ENCODE data around the gene ZFPM1.

Gene ZFPM1

GRCh38 chr16:88523309-88524161 is 70.5 kb downstream of the ZFPM1 start:
- H3K4me1 ChIP-seq (ENCODE audit: insufficient read depth, low read length): no peaks in the 10 kb centered on the region
- no peaks in the 10 kb centered on the region for H3K36me3 ChIP-seq (ENCODE audit: insufficient read depth, low read length)
- H3K4me3 ChIP-seq (ENCODE audit: low read length): no peak overlapping the region
- H3K9me3 ChIP-seq (ENCODE audit: low read length): no peaks in the 10 kb centered on the region
- H3K27me3 ChIP-seq (ENCODE audit: insufficient read depth, low read length): no peaks in the 10 kb centered on the region
- no peak overlapping the region for H2AFZ ChIP-seq (ENCODE audit: low read depth, low read length)

- H3K36me3 ChIP-seq (ENCODE audit: insufficient read depth, low read length): no peaks in the 10 kb centered on the region
These were observed 71.3 kb downstream of the ZFPM1 start for GRCh38 chr16:88524274-88524972.

DNA sequence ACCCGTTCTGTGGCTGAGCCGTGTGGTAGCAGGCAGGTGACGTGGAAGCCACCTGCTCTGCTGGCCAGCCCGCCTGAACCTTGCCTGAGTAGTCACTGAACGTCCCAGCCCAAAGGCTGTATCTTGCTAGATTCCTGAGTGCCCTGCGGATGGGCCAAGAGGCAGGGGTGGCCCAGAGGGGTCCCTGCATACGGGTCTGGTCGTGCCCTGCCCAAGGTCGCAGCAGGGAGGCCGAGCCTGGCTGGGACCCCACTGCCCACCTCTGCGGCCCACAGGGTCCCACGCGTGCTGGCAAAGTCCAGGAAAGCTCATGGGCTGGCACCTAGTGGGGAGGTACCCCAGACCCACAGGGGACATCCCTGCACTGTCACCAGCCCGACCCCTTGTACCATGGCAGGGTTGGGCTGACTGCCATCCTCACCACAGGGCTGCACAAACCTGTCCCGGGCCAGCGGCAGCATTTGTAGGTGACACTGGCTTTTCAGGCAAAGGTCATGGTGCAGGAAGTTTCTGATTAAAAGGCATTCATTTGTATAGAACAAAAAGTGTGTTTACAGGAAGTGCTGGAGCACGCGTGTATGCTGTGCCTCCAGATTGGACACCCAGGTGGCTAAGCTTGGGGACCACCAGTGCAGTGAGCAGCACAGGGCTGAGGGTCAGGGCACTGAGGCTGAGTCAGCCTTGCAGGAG is 72.0 kb downstream of the ZFPM1 start:
- H3K4me1 ChIP-seq (ENCODE audit: insufficient read depth, low read length): no peaks in the 10 kb centered on the region
- H3K36me3 ChIP-seq (ENCODE audit: insufficient read depth, low read length): no peaks in the 10 kb centered on the region
- no peak overlapping the region for H3K4me3 ChIP-seq (ENCODE audit: low read length)
- H2AFZ ChIP-seq (ENCODE audit: low read depth, low read length): no peak overlapping the region
- H3K27me3 ChIP-seq (ENCODE audit: insufficient read depth, low read length): no peaks in the 10 kb centered on the region
- H3K9me3 ChIP-seq (ENCODE audit: low read length): no peaks in the 10 kb centered on the region

More at GRCh38 chr16:88524274-88524972, 71.3 kb downstream of the ZFPM1 start:
- Histone ChIP-seq H3K4me1 (ENCODE audit: insufficient read depth, low read length) (no peaks in the 10 kb centered on the region), H2AFZ (ENCODE audit: low read depth, low read length) (no peak overlapping the region), H3K27me3 (ENCODE audit: insufficient read depth, low read length) (no peaks in the 10 kb centered on the region), H3K4me3 (ENCODE audit: low read length) (no peak overlapping the region), H3K9me3 (ENCODE audit: low read length) (no peaks in the 10 kb centered on the region)

DNA sequence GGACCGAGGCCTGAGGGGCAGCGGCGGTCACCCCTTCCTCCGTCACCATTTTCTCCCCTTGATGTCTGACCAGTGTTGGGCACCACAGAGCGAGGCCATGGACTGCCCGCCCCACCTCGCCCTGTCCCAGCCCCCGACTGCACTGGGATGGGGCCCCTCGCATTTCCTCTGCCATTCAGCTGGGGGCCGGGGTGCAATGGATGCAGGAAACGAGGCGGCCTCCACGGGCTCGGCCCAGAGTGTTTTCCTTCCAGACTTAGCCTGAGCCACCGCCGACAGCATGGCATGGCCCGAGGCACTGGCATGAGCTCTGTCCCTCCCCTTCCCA is 72.5 kb downstream of the ZFPM1 start:
- H3K9me3 ChIP-seq (ENCODE audit: low read length): no peaks in the 10 kb centered on the region
- H3K27me3 ChIP-seq (ENCODE audit: insufficient read depth, low read length): no peaks in the 10 kb centered on the region
- no peak overlapping the region for H2AFZ ChIP-seq (ENCODE audit: low read depth, low read length)
- no peaks in the 10 kb centered on the region for H3K4me1 ChIP-seq (ENCODE audit: insufficient read depth, low read length)
- no peaks in the 10 kb centered on the region for H3K36me3 ChIP-seq (ENCODE audit: insufficient read depth, low read length)
- no peak overlapping the region for H3K4me3 ChIP-seq (ENCODE audit: low read length)

- Histone ChIP-seq H3K9me3 (ENCODE audit: low read length) (no peaks in the 10 kb centered on the region), H3K4me1 (ENCODE audit: insufficient read depth, low read length) (no peaks in the 10 kb centered on the region), H3K27me3 (ENCODE audit: insufficient read depth, low read length) (no peaks in the 10 kb centered on the region), H2AFZ (ENCODE audit: low read depth, low read length) (no peak overlapping the region), H3K36me3 (ENCODE audit: insufficient read depth, low read length) (no peaks in the 10 kb centered on the region), H3K4me3 (ENCODE audit: low read length) (no peak overlapping the region)
These were observed 73.2 kb downstream of the ZFPM1 start for GRCh38 chr16:88526008-88526905.

GRCh38 chr16:88526906-88527185 is 73.8 kb downstream of the ZFPM1 start:
- H3K36me3 ChIP-seq (ENCODE audit: insufficient read depth, low read length): no peaks in the 10 kb centered on the region
- H3K27me3 ChIP-seq (ENCODE audit: insufficient read depth, low read length): no peaks in the 10 kb centered on the region
- no peak overlapping the region for H2AFZ ChIP-seq (ENCODE audit: low read depth, low read length)
- no peaks in the 10 kb centered on the region for H3K9me3 ChIP-seq (ENCODE audit: low read length)
- H3K4me1 ChIP-seq (ENCODE audit: insufficient read depth, low read length): no peaks in the 10 kb centered on the region
- no peak overlapping the region for H3K4me3 ChIP-seq (ENCODE audit: low read length)

DNA sequence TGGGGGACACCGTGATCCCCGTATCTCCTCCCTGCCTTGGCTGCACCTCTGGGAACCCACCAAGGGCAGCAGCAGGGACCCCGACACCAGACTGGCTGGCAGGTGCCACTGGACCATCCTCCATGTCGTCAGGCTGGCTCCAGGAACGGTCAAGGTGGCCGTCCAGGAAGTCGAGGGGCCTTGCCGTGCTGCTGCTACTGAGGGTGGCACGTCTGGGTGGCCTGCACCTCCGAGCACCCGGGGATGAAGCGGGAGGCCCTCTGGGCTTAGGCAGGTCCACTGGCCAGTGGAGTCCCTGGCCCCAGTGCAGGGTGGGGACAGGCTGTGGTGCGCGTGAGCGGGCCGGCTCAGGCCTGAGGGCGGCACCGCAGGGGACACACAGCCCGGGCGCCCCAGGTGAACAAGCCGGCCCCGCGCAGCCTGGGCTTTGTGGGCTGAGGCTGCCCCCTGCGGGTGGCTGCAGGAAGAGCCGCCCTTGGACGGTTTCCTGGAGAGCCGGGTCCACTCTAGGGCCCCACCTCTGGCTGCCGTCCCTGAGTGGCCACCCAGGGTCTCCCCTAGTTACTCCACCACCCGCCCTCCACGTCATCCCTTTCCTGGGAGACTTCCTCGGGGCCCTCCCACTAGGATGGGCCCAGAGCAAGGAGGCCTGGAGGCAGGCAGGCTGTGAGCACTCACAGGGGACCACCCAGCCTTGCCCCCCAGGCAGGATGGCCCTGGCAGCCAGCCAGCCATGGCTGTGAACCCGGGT is 74.3 kb downstream of the ZFPM1 start:
- Histone ChIP-seq H3K4me3 (ENCODE audit: low read length) (no peak overlapping the region), H3K27me3 (ENCODE audit: insufficient read depth, low read length) (no peaks in the 10 kb centered on the region), H3K4me1 (ENCODE audit: insufficient read depth, low read length) (no peaks in the 10 kb centered on the region), H3K9me3 (ENCODE audit: low read length) (no peaks in the 10 kb centered on the region), H2AFZ (ENCODE audit: low read depth, low read length) (no peak overlapping the region), H3K36me3 (ENCODE audit: insufficient read depth, low read length) (no peaks in the 10 kb centered on the region)

GRCh38 chr16:88527937-88528743 is 75.1 kb downstream of the ZFPM1 start:
- Histone ChIP-seq H2AFZ (ENCODE audit: low read depth, low read length) (no peak overlapping the region), H3K9me3 (ENCODE audit: low read length) (no peaks in the 10 kb centered on the region), H3K36me3 (ENCODE audit: insufficient read depth, low read length) (peaks cover 3% of the 10 kb centered on the region), H3K4me3 (ENCODE audit: low read length) (no peak overlapping the region), H3K4me1 (ENCODE audit: insufficient read depth, low read length) (no peaks in the 10 kb centered on the region), H3K27me3 (ENCODE audit: insufficient read depth, low read length) (no peaks in the 10 kb centered on the region)

DNA sequence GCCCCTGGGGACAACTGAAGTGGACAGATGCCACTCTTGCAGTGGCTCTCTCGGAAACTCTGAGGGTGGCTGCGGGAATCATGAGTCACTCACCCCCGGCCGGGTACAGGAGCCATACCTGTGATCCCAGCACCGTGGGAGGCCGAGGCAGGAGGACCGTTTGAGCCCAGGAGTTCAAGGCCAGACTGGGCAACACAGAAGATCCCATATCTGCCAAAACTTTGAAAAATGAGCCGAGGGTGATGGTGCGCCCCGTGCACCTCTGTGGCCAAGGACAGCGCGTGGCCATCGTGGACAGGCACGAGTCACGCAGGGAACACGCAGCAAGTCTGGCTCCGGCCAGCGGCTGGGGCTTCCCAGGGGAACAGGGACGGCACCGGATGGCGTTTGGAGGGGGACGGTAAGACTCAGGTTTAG is 75.8 kb downstream of the ZFPM1 start:
- Histone ChIP-seq H3K4me3 (ENCODE audit: low read length) (no peak overlapping the region), H3K9me3 (ENCODE audit: low read length) (no peaks in the 10 kb centered on the region), H3K4me1 (ENCODE audit: insufficient read depth, low read length) (no peaks in the 10 kb centered on the region), H3K36me3 (ENCODE audit: insufficient read depth, low read length) (peaks cover 3% of the 10 kb centered on the region), H3K27me3 (ENCODE audit: insufficient read depth, low read length) (no peaks in the 10 kb centered on the region), H2AFZ (ENCODE audit: low read depth, low read length) (no peak overlapping the region)

DNA sequence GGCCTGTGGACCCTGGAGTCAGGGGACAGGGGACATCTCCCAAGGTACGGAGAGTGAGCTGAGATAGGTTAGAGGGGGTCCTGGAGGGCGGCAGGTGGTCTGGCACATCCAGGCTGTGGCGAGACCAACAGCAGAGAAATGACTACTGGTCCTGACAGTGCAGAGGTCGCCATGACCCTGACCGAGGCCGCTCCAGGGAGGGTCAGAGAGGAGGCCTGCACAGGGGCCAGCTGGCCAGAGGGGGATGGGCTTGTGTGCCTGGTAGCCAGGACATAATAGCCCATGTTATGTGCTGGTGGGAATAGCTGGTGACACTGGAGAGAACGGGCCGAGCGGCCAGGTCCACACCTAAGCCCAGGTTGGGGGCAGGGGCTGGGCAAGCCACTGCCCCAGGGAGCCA is 76.5 kb downstream of the ZFPM1 start:
- Histone ChIP-seq H3K27me3 (ENCODE audit: insufficient read depth, low read length) (no peaks in the 10 kb centered on the region), H3K9me3 (ENCODE audit: low read length) (no peaks in the 10 kb centered on the region), H3K4me1 (ENCODE audit: insufficient read depth, low read length) (no peaks in the 10 kb centered on the region), H2AFZ (ENCODE audit: low read depth, low read length) (no peak overlapping the region), H3K36me3 (ENCODE audit: insufficient read depth, low read length) (peaks cover 3% of the 10 kb centered on the region), H3K4me3 (ENCODE audit: low read length) (no peak overlapping the region)

DNA sequence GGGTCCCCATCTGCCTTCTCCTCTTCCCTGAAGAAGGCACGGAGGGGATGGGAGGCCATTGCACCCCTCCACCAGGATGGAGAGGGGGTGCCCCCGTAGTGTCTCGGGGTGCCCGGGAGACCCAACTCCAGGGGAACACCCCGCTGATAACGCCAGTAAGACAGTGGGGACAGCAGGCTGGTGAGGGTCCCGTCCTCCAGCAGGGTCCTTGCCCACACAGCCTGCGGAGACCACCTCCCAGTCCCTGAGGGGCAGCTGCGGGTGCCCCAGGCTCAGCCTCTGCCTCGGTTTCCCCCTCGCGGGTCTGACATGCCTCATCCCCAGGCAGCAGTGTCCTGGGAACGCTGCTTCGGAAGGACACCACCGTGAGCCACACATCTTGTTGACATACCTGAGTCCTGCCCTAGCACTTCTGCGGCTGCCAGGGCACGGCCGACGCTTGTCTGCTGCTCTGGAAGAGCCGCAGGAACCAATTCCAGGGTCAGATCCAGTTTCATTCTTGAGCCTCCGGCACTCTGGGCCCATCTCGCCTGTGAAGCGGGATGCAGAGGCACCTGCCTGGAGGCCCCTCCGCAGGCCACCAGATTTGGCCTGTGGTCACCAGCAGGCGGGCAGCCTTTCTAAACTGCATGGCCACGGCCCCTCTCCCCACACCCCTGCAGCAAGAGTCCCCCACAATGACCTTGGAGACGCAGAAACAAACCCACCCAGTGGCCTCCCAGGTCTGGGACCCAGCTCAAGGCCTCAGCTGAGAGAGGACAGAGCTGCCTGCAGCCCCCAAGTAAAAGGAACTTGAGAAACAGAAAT is 77.2 kb downstream of the ZFPM1 start:
- Histone ChIP-seq H3K36me3 (ENCODE audit: insufficient read depth, low read length) (peaks cover 3% of the 10 kb centered on the region), H3K27me3 (ENCODE audit: insufficient read depth, low read length) (no peaks in the 10 kb centered on the region), H3K4me1 (ENCODE audit: insufficient read depth, low read length) (peaks cover 3% of the 10 kb centered on the region), H3K9me3 (ENCODE audit: low read length) (no peaks in the 10 kb centered on the region), H3K4me3 (ENCODE audit: low read length) (no peak overlapping the region), H2AFZ (ENCODE audit: low read depth, low read length) (no peak overlapping the region)
